H1 (cell line): ENCODE measurements around the gene RNF4. TPM values are rescaled to one million over a fixed set of nuclear protein-coding genes. Genes with fewer than 3 reads are reported as not detected.
A peak's percentile ranks its signal among the peaks of the same experiment; 100 is the strongest.

Experiments
- ATF3 ChIP-seq: IDR thresholded peaks from 2 replicates; pipeline ENCODE4 v1.6.1; 2011; ENCODE audit warnings: low read depth, mild to moderate bottlenecking, low read length; ENCODE audit not compliant: insufficient read depth
- CBX5 ChIP-seq: fragments of 300-800, 300-1000 bp; sonication (generic); IDR thresholded peaks from 2 replicates; pipeline ENCODE4 v1.7.1; 2016; ENCODE audit warnings: antibody characterized with exemption, low read length, low read depth
- CBX8 ChIP-seq: fragments of 300-800, 300-1000 bp; sonication (generic); IDR thresholded peaks from 2 replicates; pipeline ENCODE4 v1.7.1; 2016; ENCODE audit warnings: low read depth, low read length, borderline replicate concordance
- CTBP2 ChIP-seq: IDR thresholded peaks from 2 replicates; pipeline ENCODE4 v1.7.0; 2011; ENCODE audit warnings: borderline replicate concordance, mild to moderate bottlenecking, moderate library complexity, mixed read lengths, low read length; ENCODE audit not compliant: insufficient read depth, insufficient read length
- E2F6 ChIP-seq: IDR thresholded peaks from 2 replicates; pipeline ENCODE4 v1.6.1; 2012; ENCODE audit warnings: inconsistent platforms
- EGR1 ChIP-seq: IDR thresholded peaks from 2 replicates; pipeline ENCODE4 v1.6.1; 2011; ENCODE audit warnings: low read depth, low read length, borderline replicate concordance
- FOSL1 ChIP-seq: IDR thresholded peaks from 2 replicates; pipeline ENCODE4 v1.6.1; 2011; ENCODE audit warnings: mild to moderate bottlenecking, low read depth, low read length, moderate library complexity; ENCODE audit not compliant: insufficient read depth
- HDAC6 ChIP-seq: IDR thresholded peaks from one replicate; pipeline ENCODE4 v1.7.1; 2012; ENCODE audit warnings: low read depth, mild to moderate bottlenecking, inconsistent platforms, low read length, moderate library complexity
- JUN ChIP-seq: IDR thresholded peaks from 2 replicates; pipeline ENCODE4 v1.6.1; 2011; ENCODE audit warnings: low read depth, mild to moderate bottlenecking, improper control_type of control experiment, low read length
- JUND ChIP-seq: IDR thresholded peaks from 2 replicates; pipeline ENCODE4 v1.6.1; 2011; ENCODE audit warnings: mild to moderate bottlenecking, improper control_type of control experiment, low read length
- KDM4A ChIP-seq: IDR thresholded peaks from one replicate; pipeline ENCODE4 v1.7.1; 2012; ENCODE audit warnings: low read depth, mild to moderate bottlenecking, moderate library complexity, low read length, inconsistent platforms; ENCODE audit not compliant: severe bottlenecking
- MAFK ChIP-seq: IDR thresholded peaks from 2 replicates; pipeline ENCODE4 v1.6.1; 2012; ENCODE audit warnings: low read depth, mild to moderate bottlenecking, improper control_type of control experiment, low read length
- POLR2A ChIP-seq, 2 experiments: IDR thresholded peaks; 1 replicate in 1 of 2; 2 replicates in 1 of 2; pipeline ENCODE4 v1.6.1; 2011; ENCODE audit warnings: low read depth in 2 of 2, low read length in 2 of 2, mild to moderate bottlenecking in 2 of 2; ENCODE audit errors: control extremely low read depth in 1 of 2
- SIRT6 ChIP-seq: IDR thresholded peaks from one replicate; pipeline ENCODE4 v1.7.1; 2012; ENCODE audit warnings: low read length, inconsistent platforms
- SIX5 ChIP-seq: IDR thresholded peaks from 2 replicates; pipeline ENCODE4 v1.6.1; 2011; ENCODE audit warnings: mild to moderate bottlenecking, low read depth, low read length
- SUZ12 ChIP-seq: fragments of 200-600 bp; sonication (generic); IDR thresholded peaks from 2 replicates; pipeline ENCODE4 v1.6.1; 2012; ENCODE audit warnings: mild to moderate bottlenecking, inconsistent platforms, low read length, moderate library complexity, mixed read lengths
- TAF1 ChIP-seq: IDR thresholded peaks from 2 replicates; pipeline ENCODE4 v1.6.1; 2011; ENCODE audit warnings: mild to moderate bottlenecking, low read depth, low read length
- TAF7 ChIP-seq: optimal IDR thresholded peaks from 2 replicates; pipeline ENCODE3; 2011; ENCODE audit warnings: low read depth, mild to moderate bottlenecking, inconsistent platforms, low read length, moderate library complexity, borderline replicate concordance
- TCF12 ChIP-seq: IDR thresholded peaks from 2 replicates; pipeline ENCODE4 v1.6.1; 2011; ENCODE audit warnings: low read depth, mild to moderate bottlenecking, low read length
- USF2 ChIP-seq: IDR thresholded peaks from 2 replicates; pipeline ENCODE4 v1.6.1; 2011; ENCODE audit warnings: low read length, improper control_type of control experiment
- YY1 ChIP-seq: IDR thresholded peaks from 2 replicates; pipeline ENCODE4 v1.6.1; 2011; ENCODE audit warnings: low read depth, mild to moderate bottlenecking, low read length
- ZNF274 ChIP-seq: IDR thresholded peaks from 2 replicates; pipeline ENCODE4 v1.7.0; 2012; ENCODE audit warnings: low read length, borderline replicate concordance; ENCODE audit errors: extremely low read depth
- polyA plus RNA-seq, 7 experiments: library from polyadenylated mRNA; depleted of rRNA in 3 of 7; stranded (reverse) in 5 of 7; unstranded in 2 of 7; fragments of >200 nt in 5 of 7; fragments of 200-250 nt in 2 of 7; gene quantifications; 1 replicate in 5 of 7; 2 replicates in 1 of 7; 4 replicates in 1 of 7; pipeline versions ENCODE4 v1.2.1 to v1.2.3, GENCODE V29; 2011 to 2013; ENCODE audit warnings: missing spikeins in 2 of 7, mixed read lengths in 2 of 7
- total RNA-seq: library from RNA; stranded (reverse); fragmentation: NEBNext Ultra II Directional; extraction: Animal tissue kit (Norgen Biotek cat#: 25700); gene quantifications from 2 replicates; pipeline ENCODE4 v1.2.1, GENCODE V29; 2021

The RNF4 gene
- total and polyA plus RNA-seq, 2 of the 8 experiments (the other 6 are each of a cell fraction or from before 2014, with no cell fraction given) = 68.2 to 78.9 TPM

GRCh38 chr4:2536193-2537010 is 67.5 kb downstream of the RNF4 start, which contains the start of gene FAM193A (continued):
- TF ChIP-seq TAF7 (peak; percentile 10), HDAC6 (no peak), USF2 (no peak), POLR2A (IDR thresholded peaks at IDR 0.05; ENCODE audit: control extremely low read depth in 1 of 2, low read depth in 2 of 2, low read length in 2 of 2) (peak; percentile 47 to 60), ZNF274 (no peak), CTBP2 (no peak), E2F6 (no peak), KDM4A (no peak), SUZ12 (no peak), SIX5 (peak; percentile 83), JUN (0 out of 2 replicates have a peak, but pooled peaks have one; percentile 28), EGR1 (peak; percentile 61; the same call in 1 of the 2 replicates), JUND (peak; percentile 79), CBX5 (no peak), FOSL1 (no peak), TAF1 (peak; percentile 75), MAFK (no peak), SIRT6 (no peak), TCF12 (no peak), YY1 (peak; percentile 77; the same call in 1 of the 2 replicates), CBX8 (no peak), ATF3 (0 out of 2 replicates have a peak, but pooled peaks have one; percentile 25)
- TF ChIP-seq, all 59 proteins: peak for 15
